HepG2 (cell line): ENCODE results near the gene CCDC85C. TPM values are rescaled to one million over a fixed set of nuclear protein-coding genes. Genes with fewer than 3 reads are reported as not detected.

Source experiments
- ATAC-seq: fragments of 200-7000 bp; cut with Tn5 transposase; 3 replicates; pipeline ENCODE4 v1.9.1; 2020; ENCODE audit warnings: mild to moderate bottlenecking, moderate library complexity
- BruUV-seq: library from RNA; stranded (reverse); fragments of 400-500 nt; replicated peaks from 2 replicates; lab custom pipeline; 2021; lab: Mats Ljungman, UMichigan
- CTCF ChIA-PET: fragments of 300-600 bp; formaldehyde crosslinking; extraction: SDS; loops from one replicate; lab custom pipeline; 2021; ENCODE audit warnings: low total read pairs, inconsistent platforms, low intra/inter-chr PET ratio; lab: Yijun Ruan, JAX
- POLR2A ChIA-PET: fragments of 350-600 bp; sonication (Branson Sonifier 250); formaldehyde crosslinking; loops from one replicate; lab custom pipeline; 2020; ENCODE audit warnings: antibody characterized with exemption, inconsistent platforms; lab: Yijun Ruan, JAX
- DNase-seq: peaks from one replicate; pipeline ENCODE4 v3.0.0-alpha.2; 2015; ENCODE audit warnings: low spot score
- FAIRE-seq: peaks from 3 replicates; lab custom pipeline; 2011; peaks lifted over from hg19 to GRCh38; lab: Jason Lieb, UNC
- H2AFZ ChIP-seq: one replicate; pipeline ENCODE4 v1.6.1; 2011; ENCODE audit warnings: low read length, inconsistent platforms
- H3K27ac ChIP-seq: fragments of 300-600 bp; 3 replicates; pipeline ENCODE4 v1.8.0; 2011; ENCODE audit warnings: mixed run types, mild to moderate bottlenecking, mixed read lengths, low read length, inconsistent platforms; ENCODE audit not compliant: insufficient read depth; ENCODE audit errors: extremely low read length
- H3K27me3 ChIP-seq, 2 experiments: fragments of 200-600 bp in 1 of 2; 2 replicates in 1 of 2; 3 replicates in 1 of 2; pipeline versions ENCODE4 v1.6.0 to v1.8.0; 2011; ENCODE audit warnings: low read length in 2 of 2, mild to moderate bottlenecking in 2 of 2, moderate library complexity in 2 of 2, inconsistent platforms in 1 of 2; ENCODE audit not compliant: insufficient read depth in 2 of 2, control insufficient read depth in 1 of 2
- H3K36me3 ChIP-seq, 2 experiments: fragments of 200-600 bp in 1 of 2; replicated peaks in 1 of 2; 2 replicates in 1 of 2; 3 replicates in 1 of 2; pipeline versions ENCODE4 v1.5.1 to v1.8.0; 2011; ENCODE audit warnings: low read length in 2 of 2, inconsistent platforms in 1 of 2; ENCODE audit not compliant: insufficient read depth in 2 of 2, control insufficient read depth in 1 of 2
- H3K4me1 ChIP-seq: 2 replicates; pipeline ENCODE4 v1.5.1; 2012; ENCODE audit warnings: low read length, inconsistent platforms; ENCODE audit not compliant: insufficient read depth
- H3K4me2 ChIP-seq: 2 replicates; pipeline ENCODE4 v1.6.0; 2011; ENCODE audit warnings: low read depth, low read length, inconsistent platforms
- H3K4me3 ChIP-seq, 3 experiments: fragments of 200-600 bp in 1 of 3; sonication (generic), shearing (Covaris generic) in 1 of 3; replicated peaks in 1 of 3; 2 replicates each; pipeline ENCODE4 v1.5.1; 2011 to 2016; ENCODE audit warnings: low read length in 3 of 3, inconsistent platforms in 2 of 3, low read depth in 2 of 3, mild to moderate bottlenecking in 2 of 3, control low read depth in 1 of 3, mixed read lengths in 1 of 3; ENCODE audit not compliant: insufficient read depth in 1 of 3
- H3K79me2 ChIP-seq: one replicate; pipeline ENCODE4 v1.6.1; 2011; ENCODE audit warnings: low read length, inconsistent platforms; ENCODE audit not compliant: insufficient read depth
- H3K9ac ChIP-seq: 2 replicates; pipeline ENCODE4 v1.6.0; 2011; ENCODE audit warnings: mild to moderate bottlenecking, low read depth, low read length, inconsistent platforms; ENCODE audit not compliant: insufficient read depth
- H3K9me3 ChIP-seq: 2 replicates; pipeline ENCODE4 v1.5.1; 2012; ENCODE audit warnings: mild to moderate bottlenecking, low read length
- H4K20me1 ChIP-seq: 2 replicates; pipeline ENCODE4 v1.6.0; 2011; ENCODE audit warnings: inconsistent platforms, mild to moderate bottlenecking, low read length, moderate library complexity; ENCODE audit not compliant: insufficient read depth
- AGO2 ChIP-seq: fragments of 200-400 bp; formaldehyde crosslinking; optimal IDR thresholded peaks from 2 replicates; pipeline ENCODE3; 2017; ENCODE audit warnings: mild to moderate bottlenecking, low read depth, low read length, moderate library complexity
- TOPORS ChIP-seq: sonication (generic); formaldehyde crosslinking; IDR thresholded peaks from 2 replicates; pipeline ENCODE4 v1.8.0; 2023; ENCODE audit warnings: mild to moderate bottlenecking, missing genetic modification reagents
- WGBS: methylation state at CpG from one replicate; pipeline ENCODE4 v1.1.6; 2017; ENCODE audit warnings: low lambda C conversion rate; 5-methylcytosine and 5-hydroxymethylcytosine counted together
- in situ Hi-C: cut with HindIII; loops from 2 replicates; pipeline ENCODE4 v1.10.0; 2017; ENCODE audit warnings: low pct_unique_long_range_greater_than_20kb; ENCODE audit not compliant: extremely low pct_ligation_motif_present
- intact Hi-C: fragments of 100-400 bp; cut with micrococcal nuclease; formaldehyde crosslinking; loops from one replicate; pipeline ENCODE4 v1.10.0; 2022; ENCODE audit not compliant: unreplicated experiment
- polyA plus RNA-seq, 8 experiments: library from polyadenylated mRNA; depleted of rRNA in 3 of 8; stranded (reverse) in 7 of 8; unstranded in 1 of 8; fragments of >200 nt; fragmentation: Illumina TruSeq in 4 of 8; extraction: Trizol in 4 of 8; gene quantifications; 2 replicates each; pipeline versions ENCODE4 v1.2.1 to v1.2.3, GENCODE V29; 2011 to 2016; ENCODE audit warnings: low read depth in 4 of 8, missing spikeins in 1 of 8, mixed read lengths in 1 of 8; ENCODE audit not compliant: insufficient read depth in 1 of 8
- total RNA-seq, 5 experiments: library from RNA; depleted of rRNA; stranded (reverse); fragments of >200 nt; fragmentation: Illumina TruSeq; extraction: Trizol; gene quantifications; 2 replicates each; pipeline ENCODE4 v1.2.3, GENCODE V29; 2016; ENCODE audit warnings: low read depth in 1 of 5
- TF ChIP-seq, protein P1 (sequence below): sonication (generic); formaldehyde crosslinking; IDR thresholded peaks from 2 replicates; pipeline ENCODE4 v1.5.1; 2020; ENCODE audit warnings: mild to moderate bottlenecking, missing genetic modification reagents, moderate library complexity

Gene CCDC85C
- total and polyA plus RNA-seq, 2 of the 13 experiments (the other 11 are each of a cell fraction or from before 2014, with no cell fraction given) = 18.8 to 43.8 TPM

DNA sequence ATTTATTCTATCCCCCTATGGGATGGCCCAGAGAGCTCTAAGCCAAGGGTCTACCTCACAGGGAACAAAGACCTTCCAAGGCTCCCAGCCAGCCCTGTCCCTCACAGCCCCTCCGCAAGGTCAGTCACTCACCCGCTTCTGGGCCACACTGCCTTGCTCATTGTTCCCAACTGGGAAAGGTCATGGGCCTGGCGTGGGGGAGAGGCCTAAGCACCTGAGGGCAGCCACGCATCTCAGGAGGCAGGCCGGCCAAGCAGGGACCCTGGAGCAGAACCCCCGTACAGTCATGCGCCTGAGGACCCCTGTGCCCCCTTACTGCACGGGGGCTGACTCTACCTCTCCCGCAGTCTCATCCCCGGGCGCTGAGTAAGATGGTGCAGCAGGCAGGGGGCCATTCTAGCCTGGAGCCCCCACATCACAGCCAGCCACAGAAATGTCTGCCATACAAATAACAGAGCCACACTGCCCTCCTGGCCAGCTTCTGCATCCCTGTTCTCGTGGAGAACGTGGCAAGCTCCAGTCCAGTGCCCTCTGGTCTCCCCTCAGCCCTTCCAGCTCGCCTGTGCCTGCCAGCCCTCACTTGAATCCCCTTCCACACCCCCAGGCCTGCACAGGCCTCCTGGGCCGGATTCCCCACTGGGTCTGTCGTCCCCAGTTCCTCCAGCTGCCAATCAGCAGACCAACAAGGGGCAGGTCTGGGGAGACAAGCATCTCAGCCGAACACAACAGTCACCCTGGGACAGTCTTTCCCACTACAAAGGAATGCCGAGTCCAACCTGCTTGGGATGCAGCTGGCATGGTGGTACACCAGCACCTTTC lies 16.3 kb downstream of the CCDC85C start:
- CTCF ChIA-PET = no interaction called here
- in situ Hi-C loops = no loop called here
- Histone ChIP-seq H3K27ac (no peak overlapping the region), H3K79me2 (peaks cover 98% of the 10 kb centered on the region), H3K27me3 (no peaks in the 10 kb centered on the region; a peak in 1 of 5 replicates), H3K9ac (no peak overlapping the region)
- no peak for ATAC-seq
- no peak for FAIRE-seq
- peak; percentile 63 for TF ChIP-seq AGO2
- TF ChIP-seq TOPORS (CRISPR knock-in tag) = no peak
- TF ChIP-seq, protein P1, sequence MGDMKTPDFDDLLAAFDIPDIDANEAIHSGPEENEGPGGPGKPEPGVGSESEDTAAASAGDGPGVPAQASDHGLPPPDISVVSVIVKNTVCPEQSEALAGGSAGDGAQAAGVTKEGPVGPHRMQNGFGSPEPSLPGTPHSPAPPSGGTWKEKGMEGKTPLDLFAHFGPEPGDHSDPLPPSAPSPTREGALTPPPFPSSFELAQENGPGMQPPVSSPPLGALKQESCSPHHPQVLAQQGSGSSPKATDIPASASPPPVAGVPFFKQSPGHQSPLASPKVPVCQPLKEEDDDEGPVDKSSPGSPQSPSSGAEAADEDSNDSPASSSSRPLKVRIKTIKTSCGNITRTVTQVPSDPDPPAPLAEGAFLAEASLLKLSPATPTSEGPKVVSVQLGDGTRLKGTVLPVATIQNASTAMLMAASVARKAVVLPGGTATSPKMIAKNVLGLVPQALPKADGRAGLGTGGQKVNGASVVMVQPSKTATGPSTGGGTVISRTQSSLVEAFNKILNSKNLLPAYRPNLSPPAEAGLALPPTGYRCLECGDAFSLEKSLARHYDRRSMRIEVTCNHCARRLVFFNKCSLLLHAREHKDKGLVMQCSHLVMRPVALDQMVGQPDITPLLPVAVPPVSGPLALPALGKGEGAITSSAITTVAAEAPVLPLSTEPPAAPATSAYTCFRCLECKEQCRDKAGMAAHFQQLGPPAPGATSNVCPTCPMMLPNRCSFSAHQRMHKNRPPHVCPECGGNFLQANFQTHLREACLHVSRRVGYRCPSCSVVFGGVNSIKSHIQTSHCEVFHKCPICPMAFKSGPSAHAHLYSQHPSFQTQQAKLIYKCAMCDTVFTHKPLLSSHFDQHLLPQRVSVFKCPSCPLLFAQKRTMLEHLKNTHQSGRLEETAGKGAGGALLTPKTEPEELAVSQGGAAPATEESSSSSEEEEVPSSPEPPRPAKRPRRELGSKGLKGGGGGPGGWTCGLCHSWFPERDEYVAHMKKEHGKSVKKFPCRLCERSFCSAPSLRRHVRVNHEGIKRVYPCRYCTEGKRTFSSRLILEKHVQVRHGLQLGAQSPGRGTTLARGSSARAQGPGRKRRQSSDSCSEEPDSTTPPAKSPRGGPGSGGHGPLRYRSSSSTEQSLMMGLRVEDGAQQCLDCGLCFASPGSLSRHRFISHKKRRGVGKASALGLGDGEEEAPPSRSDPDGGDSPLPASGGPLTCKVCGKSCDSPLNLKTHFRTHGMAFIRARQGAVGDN (CRISPR knock-in tag) = peak; percentile 28; the same call in 1 of the 2 replicates
- TF ChIP-seq, all 625 proteins: peak for 2
- Histone ChIP-seq H3K4me3 (no peak overlapping the region), H3K36me3 (peaks cover 0 to 3% of the 10 kb centered on the region in 2 experiments; a peak in 2 of 5 replicates), H4K20me1 (peaks cover 31% of the 10 kb centered on the region; the same call in 1 of the 2 replicates), H3K9me3 (no peaks in the 10 kb centered on the region), H2AFZ (no peak overlapping the region), H3K4me2 (no peak overlapping the region), H3K4me1 (peaks cover 73% of the 10 kb centered on the region)
- POLR2A ChIA-PET = interaction anchor here (1.3 kb wide), 1 partner anchor 11 kb away, joined by 3 read pairs; no protein-coding TSS in a partner anchor
- no TSS peak for BruUV-seq
- intact Hi-C loops = no loop called here
- DNase-seq = no peak
- 95% methylated on average over 3 of the region's 18 CpGs for WGBS
